ENCODE results near the gene IDNK.

IDNK gene

DNA sequence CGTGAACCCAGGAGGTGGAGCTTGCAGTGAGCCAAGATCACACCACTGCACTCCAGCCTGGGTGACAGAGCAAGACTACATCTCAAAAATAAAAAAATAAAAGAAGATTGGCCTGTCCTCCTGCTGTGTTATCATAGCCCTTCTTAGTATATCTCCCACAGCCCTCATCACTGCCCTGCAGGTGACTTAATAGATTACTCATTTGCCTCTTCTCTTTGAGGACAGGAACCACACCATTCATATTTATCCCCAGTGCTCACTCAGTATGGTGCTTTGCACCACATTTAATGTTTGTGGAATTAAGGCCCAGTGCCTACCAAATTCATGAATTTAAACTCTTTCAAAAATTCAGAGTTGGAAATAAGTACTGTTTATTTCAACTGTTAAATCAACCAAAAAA, 10.3 kb downstream of the IDNK start:
- FAIRE-seq (no peak), DNase-seq (ENCODE audit: insufficient read length, low spot score) (no peak)

DNA sequence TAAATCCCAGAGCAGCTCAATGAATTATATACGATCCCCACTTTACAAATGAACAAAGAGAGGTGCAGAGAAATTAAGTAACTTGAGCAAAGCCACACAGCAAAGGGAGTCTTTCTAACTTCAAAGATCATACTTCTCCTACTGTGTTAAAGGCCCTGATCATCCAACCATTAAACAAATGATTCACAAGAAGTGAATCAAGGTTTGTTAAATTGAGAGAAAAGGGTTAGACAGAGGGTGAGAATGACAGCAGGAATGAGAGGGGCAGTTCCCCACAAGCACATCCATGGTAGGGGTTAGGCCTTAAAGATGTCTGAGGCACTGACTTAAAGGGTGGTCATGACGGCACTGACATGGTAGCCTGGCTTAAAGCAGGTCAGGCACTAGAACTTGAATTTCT, 10.7 kb downstream of the IDNK start:
- FAIRE-seq: no peak
- no peak for DNase-seq (ENCODE audit: insufficient read length, low spot score)

DNA sequence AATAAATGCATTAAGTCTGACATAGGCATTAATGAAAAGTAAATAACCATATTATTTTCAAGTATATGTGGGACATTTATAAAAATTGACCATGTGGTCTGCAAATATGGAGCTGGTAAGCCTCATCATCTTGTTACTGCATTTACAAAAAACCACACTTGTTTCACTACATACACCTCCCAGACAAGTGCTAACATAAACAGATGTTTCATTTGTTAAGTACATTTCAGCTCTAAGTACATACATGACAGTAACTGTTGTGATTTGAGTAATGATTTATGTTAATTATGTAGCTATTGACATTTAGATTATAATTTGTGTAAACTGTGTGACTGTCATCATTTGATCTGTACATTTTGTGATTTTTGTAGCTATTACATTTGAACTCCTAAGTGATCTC, 13.9 kb downstream of the IDNK start:
- FAIRE-seq (no peak), DNase-seq (ENCODE audit: insufficient read length, low spot score) (no peak)

- FAIRE-seq (no peak), DNase-seq (ENCODE audit: insufficient read length, low spot score) (no peak)
These were observed 14.4 kb downstream of the IDNK start for GRCh38 chr9:83637389-83637788.

- FAIRE-seq (no peak), DNase-seq (ENCODE audit: insufficient read length, low spot score) (no peak)
These were observed 16.3 kb downstream of the IDNK start for GRCh38 chr9:83639266-83639665.

DNA sequence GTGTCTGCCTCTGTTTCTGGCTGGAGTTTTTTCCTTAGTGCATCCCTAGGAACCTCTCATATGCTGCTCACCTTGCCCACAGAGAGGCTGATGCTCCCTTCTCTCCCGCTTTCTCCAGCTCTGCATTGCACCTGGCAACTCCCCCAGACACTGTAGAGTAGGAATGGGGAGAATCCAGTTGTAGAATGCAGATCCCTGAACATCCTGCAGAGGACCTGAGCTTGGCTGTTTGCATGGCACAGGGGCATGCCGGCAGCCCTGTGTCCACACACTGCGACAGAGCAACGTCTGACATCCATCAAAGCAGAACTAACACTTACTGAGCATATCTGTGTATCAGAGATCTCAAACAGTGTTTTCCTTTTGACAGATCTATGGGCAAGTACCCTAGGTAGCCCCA, 19.9 kb downstream of the IDNK start:
- FAIRE-seq (no peak), DNase-seq (ENCODE audit: insufficient read length, low spot score) (no peak)

DNA sequence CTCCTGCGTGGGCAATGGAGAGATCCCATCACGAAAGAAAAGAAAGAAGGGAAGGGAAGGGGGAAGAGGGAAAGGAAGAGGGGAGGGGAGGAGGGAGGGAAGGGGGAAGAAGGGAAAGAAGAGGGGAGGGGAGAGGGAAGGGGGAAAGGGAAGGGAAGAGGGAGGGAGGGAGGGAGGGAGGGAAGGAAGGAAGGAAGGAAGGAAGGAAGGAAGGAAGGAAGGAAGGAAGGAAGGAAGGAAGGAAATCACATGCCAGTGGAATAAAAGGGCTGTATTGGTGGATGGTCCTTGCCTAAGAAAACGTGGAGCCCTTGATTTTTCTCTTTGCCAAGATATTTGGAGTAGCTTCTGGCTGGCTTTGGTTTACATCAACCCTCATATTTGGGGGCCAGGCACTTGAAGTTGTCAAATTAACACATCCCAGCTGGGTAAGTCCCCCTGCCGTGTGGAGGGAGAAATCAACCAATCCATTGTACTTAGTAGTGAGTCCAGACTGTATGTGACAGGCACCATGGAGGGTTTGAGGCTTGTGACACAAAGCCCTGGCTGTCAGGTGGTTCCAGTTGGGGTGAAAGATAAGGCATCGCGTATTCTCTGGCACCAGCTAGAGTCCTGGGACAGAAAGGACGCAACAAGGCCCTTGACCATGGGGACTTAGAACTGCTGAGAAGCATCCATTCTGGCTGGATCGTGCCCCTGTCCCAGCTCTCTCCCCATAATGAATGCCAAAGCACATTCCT, 23.7 kb downstream of the IDNK start:
- FAIRE-seq: no peak

GRCh38 chr9:83649080-83649479, 26.1 kb downstream of the IDNK start:
- FAIRE-seq: no peak
- DNase-seq (ENCODE audit: insufficient read length, low spot score): peak; percentile 51

More for the DNA sequence above, 23.7 kb downstream of the IDNK start:
- no peak for DNase-seq (ENCODE audit: insufficient read length, low spot score)

GRCh38 chr9:83649515-83649914, 26.6 kb downstream of the IDNK start:
- DNase-seq (ENCODE audit: insufficient read length, low spot score) (no peak), FAIRE-seq (no peak)

DNA sequence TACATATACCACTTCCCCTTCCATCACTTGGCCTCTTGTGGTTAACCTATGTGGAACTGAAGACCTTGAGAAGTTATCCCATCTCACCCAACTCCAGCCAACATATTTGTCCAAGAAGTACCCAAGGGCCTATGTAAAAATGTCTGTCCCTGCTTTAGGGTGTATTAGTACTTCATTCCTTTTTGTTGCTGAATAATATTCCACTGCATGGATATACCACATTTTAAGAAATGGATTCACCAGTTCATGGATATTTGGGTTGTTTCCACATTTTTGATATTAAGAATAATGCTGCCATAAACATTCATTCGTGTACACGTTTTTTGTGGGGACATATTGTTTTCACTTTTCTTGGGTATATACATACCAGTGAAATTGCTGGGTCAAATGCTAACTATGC, 28.6 kb downstream of the IDNK start:
- DNase-seq (ENCODE audit: insufficient read length, low spot score) (no peak), FAIRE-seq (no peak)

GRCh38 chr9:83652433-83652832, 29.5 kb downstream of the IDNK start:
- no peak for DNase-seq (ENCODE audit: insufficient read length, low spot score)
- no peak for FAIRE-seq

GRCh38 chr9:83655433-83655832, 32.5 kb downstream of the IDNK start:
- DNase-seq (ENCODE audit: insufficient read length, low spot score) (no peak), FAIRE-seq (no peak)

- DNase-seq (ENCODE audit: insufficient read length, low spot score) (no peak), FAIRE-seq (no peak)
These were observed 33.2 kb downstream of the IDNK start for GRCh38 chr9:83656032-83656680.

DNA sequence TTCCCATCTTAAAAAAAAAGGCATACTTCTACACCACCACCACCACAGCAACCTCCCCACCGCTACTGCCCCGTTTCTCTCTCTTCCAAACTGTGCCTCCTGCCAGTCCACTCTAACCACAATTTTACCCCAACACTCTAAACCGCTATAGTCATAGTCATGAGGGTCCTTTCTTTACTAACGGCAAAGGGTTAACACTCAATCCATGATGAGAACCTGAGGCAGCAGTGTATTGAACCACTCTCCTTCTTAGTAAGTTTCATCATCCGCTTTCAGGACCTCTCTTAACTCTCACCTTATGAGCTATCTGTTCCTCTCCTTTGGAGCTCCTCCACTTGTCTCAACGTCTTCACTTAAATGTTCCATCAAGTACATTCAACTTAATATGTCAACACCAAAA, 34.0 kb downstream of the IDNK start:
- DNase-seq (ENCODE audit: insufficient read length, low spot score) (no peak), FAIRE-seq (no peak)

- no peak for FAIRE-seq
- DNase-seq (ENCODE audit: insufficient read length, low spot score): no peak
These were observed 40.0 kb downstream of the IDNK start for GRCh38 chr9:83662933-83663332.

DNA sequence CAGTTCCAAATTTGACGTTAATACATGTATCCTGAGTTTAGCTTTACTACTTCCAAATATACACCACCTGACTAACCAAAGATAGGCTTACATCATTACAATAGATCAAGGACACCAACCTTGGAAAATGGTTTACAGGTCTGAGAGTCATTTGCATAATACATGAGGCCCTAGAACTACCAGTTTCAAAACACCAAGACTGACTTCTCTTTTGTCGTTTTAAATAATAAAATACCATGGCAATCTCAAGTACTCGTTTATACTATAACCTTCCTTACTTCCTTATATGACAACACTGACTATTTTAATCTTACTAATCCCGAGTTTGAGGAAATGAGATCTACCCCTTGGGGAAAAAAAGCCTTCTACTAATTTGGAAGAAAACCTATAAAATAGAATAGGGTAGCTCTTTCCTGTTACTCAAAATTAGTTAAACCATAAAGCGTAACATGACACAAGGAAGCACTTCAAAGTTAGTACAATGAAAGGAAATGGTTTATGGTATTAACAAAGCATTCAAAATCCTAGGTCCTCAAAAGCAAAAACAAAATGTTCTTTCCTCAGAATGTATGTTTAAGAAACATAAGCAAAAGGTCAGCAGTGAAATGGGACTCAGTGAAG, 42.7 kb downstream of the IDNK start:
- DNase-seq (ENCODE audit: insufficient read length, low spot score): no peak
- FAIRE-seq: no peak

DNA sequence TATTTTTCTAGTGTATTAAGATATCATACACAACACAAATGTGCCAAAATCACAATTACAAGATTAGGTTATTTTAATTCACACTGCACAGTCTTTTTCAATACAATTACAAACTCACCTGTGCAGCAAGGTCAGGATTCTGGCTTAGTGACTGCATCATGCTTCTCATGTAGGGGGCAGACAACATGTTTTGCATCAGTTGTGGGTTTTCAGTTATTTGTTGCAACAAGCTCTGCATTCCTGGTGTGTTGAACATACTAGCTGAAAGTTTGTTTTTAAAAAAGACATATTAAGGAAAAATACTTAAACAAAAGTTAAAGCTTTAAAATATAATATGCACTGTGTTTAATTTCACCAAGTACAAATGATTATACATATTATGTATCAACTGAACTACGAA, 46.1 kb downstream of the IDNK start:
- FAIRE-seq: no peak
- DNase-seq (ENCODE audit: insufficient read length, low spot score): no peak

GRCh38 chr9:83670381-83670780, 47.4 kb downstream of the IDNK start:
- FAIRE-seq: no peak

GRCh38 chr9:83671451-83671850, 48.5 kb downstream of the IDNK start:
- FAIRE-seq (no peak), DNase-seq (ENCODE audit: insufficient read length, low spot score) (no peak)

More at GRCh38 chr9:83670381-83670780, 47.4 kb downstream of the IDNK start:
- no peak for DNase-seq (ENCODE audit: insufficient read length, low spot score)

GRCh38 chr9:83675466-83675865, 52.5 kb downstream of the IDNK start:
- DNase-seq (ENCODE audit: insufficient read length, low spot score) (no peak), FAIRE-seq (no peak)

DNA sequence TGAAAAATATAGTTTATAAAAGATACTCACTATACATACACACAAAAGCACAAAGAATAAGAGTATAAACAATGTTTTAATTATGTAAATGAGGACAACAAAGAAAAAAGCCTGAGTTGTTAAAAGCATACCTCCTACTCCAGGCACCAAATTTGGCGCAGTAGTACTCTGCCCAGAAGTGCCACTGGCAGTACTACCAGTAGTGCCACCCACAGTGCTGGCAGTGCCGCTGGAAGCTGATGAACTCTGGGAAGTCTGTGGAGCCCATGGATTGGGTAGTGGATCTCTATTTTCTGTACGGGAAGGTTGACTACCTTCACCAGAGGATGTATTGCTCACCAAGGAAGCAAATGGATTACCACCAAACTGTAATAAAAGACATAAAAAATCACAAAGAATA, 54.7 kb downstream of the IDNK start:
- no peak for FAIRE-seq
- DNase-seq (ENCODE audit: insufficient read length, low spot score): no peak

- DNase-seq (ENCODE audit: insufficient read length, low spot score) (no peak), FAIRE-seq (no peak)
These were observed 57.3 kb downstream of the IDNK start for GRCh38 chr9:83680233-83680632.
